HL-60 (cell line): Measurements from ENCODE around the gene SLC22A23.

Experiments used
- DNase-seq, 2 experiments: peaks; one replicate each; pipeline ENCODE4 v3.0.0-alpha.2; 2010 to 2020; ENCODE audit warnings: low read depth in 1 of 2, low spot score in 1 of 2
- H3K27ac ChIP-seq: fragments of 250-450 bp; sonication (Bioruptor Pico); replicated peaks from 2 replicates; pipeline ENCODE4 v1.5.1; 2020; ENCODE audit warnings: mild to moderate bottlenecking, moderate library complexity
- H3K27me3 ChIP-seq: fragments of 250-450 bp; sonication (Bioruptor Pico); 2 replicates; pipeline ENCODE4 v1.5.1; 2021; ENCODE audit warnings: mild to moderate bottlenecking, moderate library complexity; ENCODE audit not compliant: insufficient read depth, poor library complexity, severe bottlenecking
- H3K4me3 ChIP-seq: replicated peaks from 2 replicates; pipeline ENCODE4 v1.5.1; 2011; ENCODE audit warnings: mild to moderate bottlenecking, control low read depth, low read length; ENCODE audit not compliant: insufficient read depth
- GABPA ChIP-seq: IDR thresholded peaks from 2 replicates; pipeline ENCODE4 v1.6.1; 2012; ENCODE audit warnings: low read depth
- POLR2AphosphoS5 ChIP-seq: IDR thresholded peaks from 2 replicates; pipeline ENCODE4 v1.6.1; 2012; ENCODE audit warnings: low read depth
- SPI1 ChIP-seq: IDR thresholded peaks from 2 replicates; pipeline ENCODE4 v1.6.1; 2012; ENCODE audit warnings: low read depth, mild to moderate bottlenecking, borderline replicate concordance
- TF ChIP-seq, protein P1 (sequence below): IDR thresholded peaks from one replicate; pipeline ENCODE4 v1.5.1; 2011; ENCODE audit warnings: low read length, control low read depth, inconsistent platforms; ENCODE audit not compliant: insufficient read depth
- TF ChIP-seq, protein P2 (sequence below): IDR thresholded peaks from 2 replicates; pipeline ENCODE4 v1.6.1; 2012; ENCODE audit warnings: low read depth; ENCODE audit not compliant: insufficient replicate concordance

SLC22A23 gene

DNA sequence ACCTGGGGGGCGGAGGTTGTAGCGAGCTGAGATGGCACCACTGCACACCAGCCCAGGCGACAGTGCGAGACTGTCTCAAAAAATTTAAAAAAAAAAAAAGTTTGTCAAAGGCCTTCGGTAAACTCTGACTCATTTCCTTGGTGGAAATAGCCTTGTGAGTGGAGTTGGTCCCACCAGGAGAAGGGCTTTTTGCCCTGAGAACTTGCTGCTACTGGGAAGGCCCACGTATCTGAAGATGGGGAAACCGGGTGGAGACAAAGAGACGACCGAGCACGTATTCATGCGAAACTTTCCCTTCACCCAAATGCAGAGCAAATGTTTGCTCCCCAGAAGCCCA, 51.7 kb downstream of the SLC22A23 start:
- Histone ChIP-seq H3K27me3 (no peaks in the 10 kb centered on the region), H3K4me3 (no peak overlapping the region), H3K27ac (no peak overlapping the region)
- no peak for DNase-seq
- TF ChIP-seq, protein P1, sequence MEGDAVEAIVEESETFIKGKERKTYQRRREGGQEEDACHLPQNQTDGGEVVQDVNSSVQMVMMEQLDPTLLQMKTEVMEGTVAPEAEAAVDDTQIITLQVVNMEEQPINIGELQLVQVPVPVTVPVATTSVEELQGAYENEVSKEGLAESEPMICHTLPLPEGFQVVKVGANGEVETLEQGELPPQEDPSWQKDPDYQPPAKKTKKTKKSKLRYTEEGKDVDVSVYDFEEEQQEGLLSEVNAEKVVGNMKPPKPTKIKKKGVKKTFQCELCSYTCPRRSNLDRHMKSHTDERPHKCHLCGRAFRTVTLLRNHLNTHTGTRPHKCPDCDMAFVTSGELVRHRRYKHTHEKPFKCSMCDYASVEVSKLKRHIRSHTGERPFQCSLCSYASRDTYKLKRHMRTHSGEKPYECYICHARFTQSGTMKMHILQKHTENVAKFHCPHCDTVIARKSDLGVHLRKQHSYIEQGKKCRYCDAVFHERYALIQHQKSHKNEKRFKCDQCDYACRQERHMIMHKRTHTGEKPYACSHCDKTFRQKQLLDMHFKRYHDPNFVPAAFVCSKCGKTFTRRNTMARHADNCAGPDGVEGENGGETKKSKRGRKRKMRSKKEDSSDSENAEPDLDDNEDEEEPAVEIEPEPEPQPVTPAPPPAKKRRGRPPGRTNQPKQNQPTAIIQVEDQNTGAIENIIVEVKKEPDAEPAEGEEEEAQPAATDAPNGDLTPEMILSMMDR, result no peak
- TF ChIP-seq, protein P2, sequence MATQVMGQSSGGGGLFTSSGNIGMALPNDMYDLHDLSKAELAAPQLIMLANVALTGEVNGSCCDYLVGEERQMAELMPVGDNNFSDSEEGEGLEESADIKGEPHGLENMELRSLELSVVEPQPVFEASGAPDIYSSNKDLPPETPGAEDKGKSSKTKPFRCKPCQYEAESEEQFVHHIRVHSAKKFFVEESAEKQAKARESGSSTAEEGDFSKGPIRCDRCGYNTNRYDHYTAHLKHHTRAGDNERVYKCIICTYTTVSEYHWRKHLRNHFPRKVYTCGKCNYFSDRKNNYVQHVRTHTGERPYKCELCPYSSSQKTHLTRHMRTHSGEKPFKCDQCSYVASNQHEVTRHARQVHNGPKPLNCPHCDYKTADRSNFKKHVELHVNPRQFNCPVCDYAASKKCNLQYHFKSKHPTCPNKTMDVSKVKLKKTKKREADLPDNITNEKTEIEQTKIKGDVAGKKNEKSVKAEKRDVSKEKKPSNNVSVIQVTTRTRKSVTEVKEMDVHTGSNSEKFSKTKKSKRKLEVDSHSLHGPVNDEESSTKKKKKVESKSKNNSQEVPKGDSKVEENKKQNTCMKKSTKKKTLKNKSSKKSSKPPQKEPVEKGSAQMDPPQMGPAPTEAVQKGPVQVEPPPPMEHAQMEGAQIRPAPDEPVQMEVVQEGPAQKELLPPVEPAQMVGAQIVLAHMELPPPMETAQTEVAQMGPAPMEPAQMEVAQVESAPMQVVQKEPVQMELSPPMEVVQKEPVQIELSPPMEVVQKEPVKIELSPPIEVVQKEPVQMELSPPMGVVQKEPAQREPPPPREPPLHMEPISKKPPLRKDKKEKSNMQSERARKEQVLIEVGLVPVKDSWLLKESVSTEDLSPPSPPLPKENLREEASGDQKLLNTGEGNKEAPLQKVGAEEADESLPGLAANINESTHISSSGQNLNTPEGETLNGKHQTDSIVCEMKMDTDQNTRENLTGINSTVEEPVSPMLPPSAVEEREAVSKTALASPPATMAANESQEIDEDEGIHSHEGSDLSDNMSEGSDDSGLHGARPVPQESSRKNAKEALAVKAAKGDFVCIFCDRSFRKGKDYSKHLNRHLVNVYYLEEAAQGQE, result no peak
- TF ChIP-seq SPI1 (no peak), GABPA (no peak), POLR2AphosphoS5 (no peak)

DNA sequence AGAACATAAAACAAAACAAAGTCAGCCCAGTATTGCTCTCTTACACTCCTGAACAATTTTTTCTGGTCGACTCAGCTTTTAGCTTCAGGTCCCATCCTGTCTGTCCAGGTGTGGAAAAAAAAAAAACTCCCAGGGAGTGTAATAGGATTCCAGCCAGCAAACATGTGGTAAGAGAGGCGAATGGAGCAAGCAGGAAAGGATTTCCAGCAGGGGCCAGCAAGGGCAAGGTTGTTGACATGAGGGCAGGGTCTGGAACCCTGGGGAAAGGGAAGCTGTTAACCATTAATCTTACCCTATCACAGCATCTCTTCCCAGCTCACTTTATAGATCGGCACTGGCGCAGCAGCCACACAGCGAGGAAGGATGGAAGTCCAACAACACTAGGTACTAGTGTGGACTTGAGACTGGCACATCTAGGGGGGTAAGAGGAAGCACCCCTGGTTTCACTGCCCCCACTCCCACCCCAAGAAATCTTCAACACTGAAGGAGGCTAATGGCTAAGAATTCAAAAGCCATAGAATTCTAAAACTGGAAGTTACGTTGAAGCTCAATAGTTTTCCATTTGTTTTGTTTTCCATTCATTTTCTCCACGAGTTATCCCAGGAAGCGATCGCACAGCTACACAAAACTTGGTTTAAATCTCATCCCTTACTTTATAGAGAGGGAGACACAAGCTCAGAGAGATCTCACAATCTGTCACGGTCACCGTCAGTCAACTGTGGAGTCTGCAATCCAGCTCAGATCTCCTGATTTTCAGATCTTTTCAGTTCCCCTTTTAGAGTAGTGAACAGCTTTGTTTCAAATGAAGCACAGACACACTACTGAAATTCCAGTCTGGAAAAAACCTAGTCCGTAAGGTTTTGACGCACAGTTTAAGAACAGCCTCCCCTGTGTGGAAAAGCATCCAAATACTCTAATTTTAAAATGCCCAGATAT, 53.3 kb downstream of the SLC22A23 start:
- Histone ChIP-seq H3K4me3 (no peak overlapping the region), H3K27ac (no peak overlapping the region), H3K27me3 (no peaks in the 10 kb centered on the region)
- DNase-seq, result no peak
- TF ChIP-seq, protein P1, result no peak
- TF ChIP-seq SPI1, result 0 out of 2 replicates have a peak, but pooled peaks have one; percentile 5

DNA sequence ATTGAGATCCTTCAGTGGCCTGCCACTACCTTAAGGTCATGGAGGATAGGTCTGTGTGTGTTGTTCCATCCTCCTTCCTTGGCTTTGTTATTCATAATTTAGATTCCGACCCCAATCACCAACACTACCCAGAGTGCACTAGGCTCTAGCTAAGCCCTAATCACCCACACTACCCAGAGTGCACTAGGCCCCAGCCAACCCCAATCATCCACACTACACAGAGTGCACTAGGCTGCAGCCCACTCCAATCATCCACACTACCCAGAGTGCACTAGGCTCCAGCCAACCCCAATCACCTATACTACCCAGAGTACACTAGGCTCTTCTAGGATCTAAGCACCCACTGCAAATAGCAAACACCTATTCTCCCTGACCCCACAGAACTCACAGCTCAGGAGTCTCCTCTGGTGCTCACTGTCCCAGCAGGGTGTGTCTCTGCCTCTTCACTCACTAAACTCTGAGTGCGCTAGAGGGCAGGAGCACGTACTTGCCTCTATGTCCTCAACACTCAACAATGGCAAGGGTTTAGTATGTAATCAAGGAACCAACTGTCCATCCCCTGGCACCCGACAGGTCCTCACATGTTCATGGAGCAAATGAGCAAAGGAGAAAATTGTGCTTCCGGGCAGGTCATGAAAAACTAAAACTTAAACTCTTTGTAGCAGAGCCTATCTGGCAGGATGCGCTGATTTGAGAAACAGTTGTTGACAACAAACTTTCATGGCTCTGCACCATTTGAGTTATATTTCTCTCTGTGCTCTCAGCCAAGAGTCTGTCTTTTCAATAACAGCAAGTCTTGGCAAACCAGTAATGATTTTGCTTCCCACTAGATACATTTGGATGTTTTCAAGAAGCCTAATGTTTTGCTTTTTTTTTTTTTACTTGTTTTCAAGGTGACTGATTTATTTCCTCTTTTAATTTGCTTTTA, 54.3 kb downstream of the SLC22A23 start:
- peaks cover 4% of the 10 kb centered on the region for H3K27me3 ChIP-seq
- H3K27ac ChIP-seq, result no peak overlapping the region
- no peak overlapping the region for H3K4me3 ChIP-seq
- no peak for DNase-seq
- TF ChIP-seq GABPA, result no peak
- no peak for TF ChIP-seq POLR2AphosphoS5
- TF ChIP-seq, protein P1, result no peak

DNA sequence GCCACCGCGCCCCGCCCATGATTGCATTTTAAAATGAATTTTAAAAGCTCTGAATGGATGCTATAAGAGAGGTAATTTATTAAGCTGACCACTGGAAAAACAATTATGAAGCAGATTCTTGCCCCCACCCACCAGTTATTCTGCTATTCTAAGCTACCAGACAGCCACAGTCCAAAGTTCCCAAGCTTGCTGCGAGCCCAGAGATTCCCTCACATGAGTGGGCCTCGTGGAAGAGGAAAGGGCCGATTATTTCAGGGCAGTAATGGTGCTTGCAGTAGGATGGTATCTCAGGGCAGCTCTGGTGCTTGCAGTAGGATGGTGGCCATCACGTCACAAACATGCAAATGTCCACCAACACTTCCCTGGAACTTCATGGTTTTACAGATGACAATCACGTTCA, 56.7 kb downstream of the SLC22A23 start:
- H3K4me3 ChIP-seq, result no peak overlapping the region
- H3K27me3 ChIP-seq, result peaks cover 4% of the 10 kb centered on the region
- no peak for DNase-seq
- no peak overlapping the region for H3K27ac ChIP-seq
- TF ChIP-seq, protein P1, result no peak
- TF ChIP-seq GABPA, result no peak
- no peak for TF ChIP-seq POLR2AphosphoS5
- TF ChIP-seq, protein P2, result no peak
- no peak for TF ChIP-seq SPI1
